A673 (cell line): Measurements from ENCODE around the gene SYNC. TPM values are rescaled to one million over a fixed set of nuclear protein-coding genes. Genes with fewer than 3 reads are reported as not detected.
A peak's percentile ranks its signal among the peaks of the same experiment; 100 is the strongest.

Source experiments
- Bru-seq: library from RNA; stranded (reverse); fragments of 400-500 nt; gene quantifications from one replicate; lab custom pipeline; 2021; lab: Mats Ljungman, UMichigan
- BruChase-seq, 2 experiments: library from RNA; stranded (reverse); fragments of 400-500 nt; gene quantifications; one replicate each; lab custom pipeline; 2021; lab: Mats Ljungman, UMichigan
- BruUV-seq: library from RNA; stranded (reverse); fragments of 400-500 nt; replicated peaks from 2 replicates; lab custom pipeline; 2021; lab: Mats Ljungman, UMichigan
- CTCF ChIA-PET: fragments of 300-600 bp; sonication (Branson Sonifier 250); formaldehyde crosslinking; loops from one replicate; lab custom pipeline; 2022; ENCODE audit warnings: antibody characterized with exemption; lab: Charles Lee
- POLR2A ChIA-PET: fragments of 300-600 bp; sonication (Branson Sonifier 250); formaldehyde crosslinking; loops from one replicate; lab custom pipeline; 2022; ENCODE audit warnings: antibody characterized with exemption; ENCODE audit not compliant: low non-redundant PET; lab: Charles Lee
- DNase-seq: peaks from one replicate; pipeline ENCODE4 v3.0.0-alpha.2; 2015; ENCODE audit warnings: low spot score
- H3K27ac ChIP-seq: fragments of 200-600 bp; sonication (generic); 2 replicates; pipeline ENCODE4 v1.5.1; 2016; ENCODE audit warnings: mixed run types, low read depth, mild to moderate bottlenecking, mixed read lengths, antibody characterized with exemption, low read length; ENCODE audit not compliant: poor library complexity, severe bottlenecking
- H3K27me3 ChIP-seq: fragments of 200-600 bp; sonication (generic); replicated peaks from 2 replicates; pipeline ENCODE4 v1.6.1; 2017; ENCODE audit warnings: mixed run types, low read depth, mild to moderate bottlenecking, mixed read lengths, antibody characterized with exemption, low read length; ENCODE audit not compliant: insufficient read depth, poor library complexity
- H3K36me3 ChIP-seq: fragments of 200-600 bp; sonication (generic); 2 replicates; pipeline ENCODE4 v1.6.1; 2016; ENCODE audit warnings: mixed run types, mild to moderate bottlenecking, mixed read lengths, antibody characterized with exemption, low read length; ENCODE audit not compliant: insufficient read depth, poor library complexity, severe bottlenecking
- H3K4me1 ChIP-seq: fragments of 200-600 bp; sonication (generic); 2 replicates; pipeline ENCODE4 v1.6.1; 2017; ENCODE audit warnings: mixed run types, mild to moderate bottlenecking, mixed read lengths, antibody characterized with exemption, low read length; ENCODE audit not compliant: insufficient read depth, poor library complexity, severe bottlenecking
- H3K4me3 ChIP-seq: fragments of 200-600 bp; sonication (generic); 2 replicates; pipeline ENCODE4 v1.5.1; 2016; ENCODE audit warnings: low read depth, mixed run types, mild to moderate bottlenecking, mixed read lengths, low read length; ENCODE audit not compliant: poor library complexity, severe bottlenecking
- H3K9me3 ChIP-seq: fragments of 200-600 bp; sonication (generic); 2 replicates; pipeline ENCODE4 v1.6.1; 2016; ENCODE audit warnings: mixed run types, low read depth, mild to moderate bottlenecking, mixed read lengths, antibody characterized with exemption, low read length; ENCODE audit not compliant: poor library complexity, severe bottlenecking
- CTCF ChIP-seq: fragments of 300-800, 200-600 bp; sonication (generic); conservative IDR thresholded peaks from 2 replicates; pipeline ENCODE4 v1.5.1; 2017; ENCODE audit warnings: low read depth, mild to moderate bottlenecking, antibody characterized with exemption, low read length, moderate library complexity, mixed read lengths
- EZH2 ChIP-seq: fragments of 200-600 bp; sonication (generic); IDR thresholded peaks from 2 replicates; pipeline ENCODE4 v1.6.1; 2017; ENCODE audit warnings: borderline replicate concordance, low read depth, mild to moderate bottlenecking, mixed read lengths, antibody characterized with exemption, low read length; ENCODE audit not compliant: poor library complexity, severe bottlenecking
- intact Hi-C: fragments of 100-400 bp; cut with micrococcal nuclease; formaldehyde crosslinking; loops from one replicate; pipeline ENCODE4 v1.10.0; 2022; ENCODE audit not compliant: unreplicated experiment
- long read RNA-seq: library from polyadenylated mRNA; stranded (forward); transcript quantifications from one replicate; pipeline ENCODE4 v2.0.0, GENCODE V29; 2022
- total RNA-seq: library from RNA; stranded (reverse); gene quantifications from 2 replicates; pipeline ENCODE4 v1.2.3, GENCODE V29; 2021

SYNC gene
- 0.71 TPM in 1 of 2 replicates, not detected in the other for total RNA-seq
- Bru-seq, nascent RNA, result not detected
- percentile 14 among the genes with signal in this experiment for BruChase-seq, experiment 1, labeled RNA remaining after a 2-hour chase
- percentile 12 among the genes with signal in this experiment for BruChase-seq, experiment 2, labeled RNA remaining after a 6-hour chase
- long read RNA-seq, partial matches to known transcripts, result 0 of 297 reads
- long read RNA-seq, other reads (novel, unspliced or antisense), result 297 of 297 reads

GRCh38 chr1:32702599-32703478 is at the start of gene SYNC:
Gene SYNC (minus strand): TSS chr1:32702770. CDS start chr1:32702660, 110 bp downstream.
- H3K4me3 ChIP-seq, result peak within 1 kb of the TSS; percentile 55
- no peaks in the 10 kb centered on the region for H3K27me3 ChIP-seq
- intact Hi-C loops, result no loop called here
- TF ChIP-seq CTCF, result no peak
- TF ChIP-seq EZH2, result no peak
- no peaks in the 10 kb centered on the region for H3K36me3 ChIP-seq
- H3K27ac ChIP-seq, result no peak within 1 kb of the TSS
- ChIA-PET CTCF (no interaction called here), POLR2A (interaction anchor here (0.7 kb wide), 1 partner anchor 10 kb away, joined by 3 read pairs; no protein-coding TSS in a partner anchor)
- no peaks in the 10 kb centered on the region for H3K9me3 ChIP-seq
- no peaks in the 10 kb centered on the region for H3K4me1 ChIP-seq
- DNase-seq, result no peak
- no TSS peak for BruUV-seq

- ChIA-PET POLR2A (interaction anchor here (0.6 kb wide), 1 partner anchor 14 kb away, joined by 15 read pairs; no protein-coding TSS in a partner anchor), CTCF (interaction anchor here (0.6 kb wide), 1 partner anchor 39 kb away, joined by 3 read pairs; no protein-coding TSS in a partner anchor)
- DNase-seq, result no peak
- Histone ChIP-seq H3K36me3 (no peaks in the 10 kb centered on the region), H3K4me1 (peaks cover 4% of the 10 kb centered on the region), H3K9me3 (no peaks in the 10 kb centered on the region), H3K27me3 (no peaks in the 10 kb centered on the region), H3K27ac (no peak overlapping the region), H3K4me3 (no peak overlapping the region)
- no TSS peak for BruUV-seq
- intact Hi-C loops, result no loop called here
- TF ChIP-seq EZH2 (no peak), CTCF (no peak)
Measured at GRCh38 chr1:32749771-32750170, 47.2 kb upstream of the SYNC start.

- H3K27me3 ChIP-seq, result no peaks in the 10 kb centered on the region
- CTCF ChIA-PET, result interaction anchor here (0.6 kb wide), 1 partner anchor 39 kb away, joined by 3 read pairs; no protein-coding TSS in a partner anchor
- no TSS peak for BruUV-seq
- intact Hi-C loops, result no loop called here
- no peak for TF ChIP-seq CTCF
- no peak for TF ChIP-seq EZH2
- POLR2A ChIA-PET, result interaction anchor here (0.6 kb wide), 1 partner anchor 13 kb away, joined by 15 read pairs; no protein-coding TSS in a partner anchor
- peaks cover 1% of the 10 kb centered on the region for H3K4me1 ChIP-seq
- no peaks in the 10 kb centered on the region for H3K36me3 ChIP-seq
- H3K9me3 ChIP-seq, result no peaks in the 10 kb centered on the region
- H3K27ac ChIP-seq, result no peak overlapping the region
- H3K4me3 ChIP-seq, result no peak overlapping the region
- DNase-seq, result no peak
Measured at GRCh38 chr1:32749332-32749731, 46.8 kb upstream of the SYNC start.
